Activated CD8-positive, alpha-beta memory T cell treated with anti-CD3 and anti-CD28 coated beads, Interleukin-2, amount 50 U/mL, for 4 hours (primary cell): ENCODE measurements around the gene WSB1.
"Not testable (repeated sequence)": the region's sequence is repeated elsewhere in the genome, so short reads cannot be mapped to it uniquely, and the experiment has no call there.

Source experiments
- DNase-seq: peaks from one replicate; pipeline ENCODE4 v3.0.0-alpha.2; 2020

WSB1 gene

DNA sequence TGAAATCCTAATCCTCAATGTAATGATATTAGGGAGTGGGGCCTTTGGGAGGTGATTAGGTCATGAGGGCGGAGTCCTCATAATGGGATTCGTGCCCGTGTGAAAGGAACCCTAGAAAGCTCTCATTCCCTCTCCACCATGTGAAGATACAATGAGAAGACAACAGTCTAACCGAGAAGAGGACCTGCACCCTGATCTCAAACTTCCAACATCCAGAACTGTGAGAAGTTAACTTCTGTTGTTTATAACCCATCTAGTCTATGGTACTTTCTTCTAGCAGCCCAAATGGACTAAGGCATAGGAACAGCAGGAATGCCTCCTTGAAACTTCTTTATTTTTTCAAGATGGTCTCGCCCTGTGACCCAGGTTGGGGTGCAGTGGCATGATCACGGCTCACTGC, 24.7 kb downstream of the WSB1 start:
- no peak for DNase-seq

DNA sequence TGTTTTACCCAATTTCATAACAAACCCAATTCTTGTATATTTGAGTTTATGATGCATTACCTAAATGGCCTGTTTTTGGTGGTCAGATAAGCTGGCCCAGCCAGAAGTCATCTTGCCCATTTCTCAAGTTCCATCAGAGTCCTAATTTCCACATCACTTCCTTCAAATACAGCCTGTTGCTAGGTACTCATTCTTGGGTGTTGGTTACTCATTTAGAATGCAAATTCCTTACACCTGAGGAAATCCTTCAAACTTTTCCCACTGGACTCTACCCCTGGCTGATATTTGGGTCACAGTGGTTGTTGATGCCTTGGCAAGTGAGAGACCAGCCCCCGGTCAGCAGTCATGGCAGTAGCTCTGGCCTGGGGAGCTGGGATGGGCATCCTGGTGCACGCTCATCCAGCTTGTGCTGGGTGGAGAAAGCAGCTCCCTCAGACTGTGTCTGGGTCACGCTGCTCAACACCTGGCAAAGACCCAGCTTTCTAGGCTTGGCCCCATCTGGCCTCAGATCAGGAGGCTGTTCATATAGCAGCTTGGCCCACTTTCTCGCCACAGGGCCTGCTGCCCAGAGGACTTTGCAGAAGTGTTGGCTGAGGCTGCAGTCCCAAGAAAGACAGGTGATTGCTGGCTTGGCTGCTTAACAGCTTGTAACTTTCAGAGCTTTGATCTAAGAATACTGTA, 25.8 kb downstream of the WSB1 start:
- DNase-seq: no peak

DNA sequence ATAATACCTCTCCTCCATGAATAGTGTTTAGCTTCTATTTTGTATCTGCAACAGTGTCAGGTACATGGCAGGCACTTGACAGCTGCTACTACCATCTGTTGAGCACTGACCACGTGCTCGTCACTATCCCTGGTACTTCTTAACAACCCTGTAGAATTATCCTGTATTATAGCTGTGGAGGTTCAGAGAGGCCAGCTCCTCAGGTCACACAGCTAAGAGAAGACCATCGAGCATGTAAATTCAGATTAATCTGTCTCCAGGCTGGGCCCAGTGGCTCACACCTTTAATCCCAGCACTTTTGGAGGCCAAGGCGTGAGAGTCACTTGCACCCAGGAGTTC, 26.3 kb downstream of the WSB1 start:
- DNase-seq: no peak

DNA sequence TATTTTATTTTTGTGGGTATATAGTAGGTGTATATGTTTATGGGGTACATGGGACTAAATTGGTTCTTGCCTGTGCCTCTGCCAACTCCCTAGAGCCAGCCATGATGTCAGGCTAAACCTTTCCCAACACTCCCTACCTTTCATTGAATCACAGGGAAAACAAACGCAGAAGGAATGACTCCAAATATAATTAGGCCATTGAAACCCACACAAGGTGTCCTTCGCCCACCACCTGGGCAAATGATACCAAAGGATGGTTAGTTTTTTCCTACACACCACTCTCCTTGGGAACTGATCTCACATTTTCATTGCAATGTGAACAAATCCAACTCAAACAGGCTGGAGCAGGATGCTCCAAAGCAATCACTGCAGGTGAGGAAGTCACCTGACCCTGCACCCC, 27.5 kb downstream of the WSB1 start:
- DNase-seq: no peak

DNA sequence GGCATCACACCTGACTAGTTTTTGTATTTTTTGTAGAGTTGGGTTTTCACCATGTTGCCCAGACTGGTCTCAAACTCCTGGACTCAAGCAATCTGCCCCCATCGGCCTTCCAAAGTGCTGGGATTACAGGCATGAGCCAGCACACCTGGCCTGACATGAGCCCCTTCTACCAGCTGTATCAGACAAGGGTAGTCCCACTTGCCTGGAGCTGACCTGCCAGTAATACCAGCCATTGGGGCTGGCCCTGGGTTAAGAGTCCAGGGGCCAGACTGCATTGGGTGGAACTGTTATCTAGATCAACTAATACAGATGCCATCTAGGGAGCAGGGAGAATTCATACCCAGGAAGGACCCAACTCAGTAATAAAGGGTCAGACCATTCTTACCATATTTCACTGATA, 28.1 kb downstream of the WSB1 start:
- no peak for DNase-seq

DNA sequence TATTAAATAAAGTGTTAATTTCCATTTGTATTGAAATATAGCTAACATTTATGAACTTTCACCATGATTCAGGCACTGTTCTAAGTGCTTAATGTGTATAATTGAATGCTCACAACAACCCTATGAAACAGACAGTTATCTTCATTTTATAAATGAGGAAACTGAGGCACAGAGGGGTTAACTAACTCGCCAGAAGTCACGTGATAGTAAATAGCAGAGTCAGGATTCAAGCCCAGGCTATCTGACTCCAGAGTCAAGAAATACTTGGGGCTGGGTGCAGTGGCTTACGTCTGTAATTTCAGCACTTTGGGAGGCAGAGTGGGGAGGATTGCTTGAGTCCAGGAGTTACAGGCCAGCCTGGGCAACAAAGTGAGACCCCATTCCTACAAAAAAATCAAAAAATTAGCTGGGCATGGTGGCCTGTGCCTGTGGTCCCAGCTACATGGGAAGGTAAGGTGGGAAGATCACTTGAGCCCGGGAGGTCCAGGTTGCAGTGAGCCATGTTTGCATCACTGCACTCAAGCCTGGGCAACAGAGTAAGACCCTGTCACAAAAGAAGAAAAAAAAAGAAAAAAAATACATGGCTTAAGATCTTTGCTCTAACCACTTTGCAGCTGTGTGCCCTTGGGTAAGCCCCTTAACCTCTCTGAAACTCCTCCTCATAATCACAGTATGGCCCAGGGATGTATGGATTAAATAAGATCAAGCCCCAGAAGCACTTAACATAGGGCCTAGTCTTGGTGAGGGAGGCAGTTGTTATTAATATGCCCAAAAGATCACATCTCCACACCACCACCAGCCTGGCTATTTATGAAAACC, 29.0 kb downstream of the WSB1 start:
- no peak for DNase-seq

DNA sequence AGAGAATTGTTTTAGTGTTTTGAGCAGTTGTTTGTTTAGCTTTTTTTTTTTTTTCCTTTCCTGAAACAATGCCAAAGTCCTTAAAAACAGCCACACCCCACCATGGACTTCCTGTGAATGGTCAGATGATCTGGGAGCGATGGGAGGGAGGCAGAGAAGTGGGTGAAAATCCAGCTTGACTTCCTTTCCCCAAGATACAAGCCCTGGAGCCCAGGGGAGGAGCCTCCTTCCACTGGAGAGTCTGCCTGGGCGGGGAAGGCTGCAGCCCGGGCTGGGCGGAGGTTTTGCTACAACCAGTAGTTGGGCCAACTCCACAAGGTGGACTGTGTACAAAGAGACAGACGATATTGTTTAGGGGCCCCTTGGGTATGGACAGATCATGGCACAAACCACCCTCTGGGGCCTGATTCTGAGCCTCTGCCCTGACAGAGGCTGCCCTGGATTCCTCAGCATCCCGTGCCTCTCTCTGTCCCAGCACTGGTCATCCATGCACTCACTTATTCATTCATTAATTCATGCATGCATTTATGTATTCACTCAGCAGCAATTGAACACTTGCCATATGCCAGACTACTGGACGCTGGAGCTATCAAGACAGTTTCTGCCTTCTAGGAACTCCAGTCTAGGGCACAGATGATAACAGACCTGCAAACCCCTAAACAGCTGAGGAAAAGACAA, 29.8 kb downstream of the WSB1 start:
- no peak for DNase-seq

DNA sequence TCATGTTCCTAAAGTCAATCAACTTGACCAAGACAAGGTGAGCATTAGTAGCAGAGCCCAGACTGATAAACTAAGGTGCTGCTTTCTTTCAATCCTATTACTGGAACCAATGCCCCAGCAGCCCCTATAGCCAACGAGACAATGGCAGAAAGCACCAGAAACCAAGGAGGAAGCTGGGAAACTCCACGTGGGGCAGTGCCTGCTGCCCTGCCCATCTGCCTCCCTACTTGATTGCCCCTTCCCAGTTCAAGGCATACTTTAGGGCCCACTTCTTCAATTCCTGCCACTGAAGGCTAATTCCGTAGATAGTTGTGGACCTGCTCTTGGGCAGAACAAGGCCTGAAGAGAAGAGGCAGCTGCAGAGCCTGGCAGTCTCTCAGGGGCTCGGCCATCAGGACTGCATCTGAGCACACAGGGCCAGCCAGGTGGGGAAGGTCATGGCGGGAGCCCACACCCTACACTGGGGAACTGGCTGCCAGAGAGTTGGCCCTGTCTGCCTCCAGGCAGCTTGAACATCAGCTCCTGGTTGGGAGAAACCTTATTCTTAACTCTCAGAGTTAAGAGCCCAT, 30.9 kb downstream of the WSB1 start:
- DNase-seq: no peak

DNA sequence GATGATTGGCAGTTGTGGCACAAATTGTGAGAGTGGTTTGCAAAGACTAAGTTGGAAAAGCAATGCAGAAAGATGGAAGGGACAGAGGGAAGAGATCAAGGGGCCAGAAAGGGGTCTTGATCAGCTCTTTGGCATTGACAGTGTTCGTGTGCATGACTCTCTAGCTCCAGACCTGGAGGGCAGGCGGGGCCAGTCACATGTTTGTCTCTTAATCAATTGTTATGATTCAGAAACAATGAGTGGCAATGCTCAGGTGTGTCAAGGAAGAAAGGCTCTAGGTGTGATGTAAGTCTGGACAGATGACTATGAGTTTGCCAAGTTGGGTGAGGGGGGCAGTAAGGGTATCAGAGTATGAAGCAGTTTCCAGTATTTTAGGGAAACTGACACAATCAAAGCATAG, 32.1 kb downstream of the WSB1 start:
- no peak for DNase-seq

DNA sequence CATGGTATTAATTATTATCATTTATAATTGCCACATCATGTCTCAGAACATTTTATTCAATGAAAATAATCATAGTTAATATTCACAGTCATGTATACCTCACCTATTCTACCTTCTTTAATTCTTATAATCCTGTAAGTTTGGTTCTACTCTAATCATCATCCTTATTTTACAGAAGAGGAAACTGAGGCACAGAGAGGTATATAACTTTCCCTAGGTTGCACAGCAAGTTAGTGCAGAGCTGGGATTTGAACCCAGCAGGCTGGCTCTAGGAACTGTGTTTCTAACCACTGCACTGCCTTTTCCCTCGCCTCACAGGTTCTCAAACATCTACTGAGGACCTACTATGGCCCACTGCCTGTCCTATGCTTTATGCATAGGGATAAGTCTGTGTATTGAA, 32.7 kb downstream of the WSB1 start:
- DNase-seq: no peak

DNA sequence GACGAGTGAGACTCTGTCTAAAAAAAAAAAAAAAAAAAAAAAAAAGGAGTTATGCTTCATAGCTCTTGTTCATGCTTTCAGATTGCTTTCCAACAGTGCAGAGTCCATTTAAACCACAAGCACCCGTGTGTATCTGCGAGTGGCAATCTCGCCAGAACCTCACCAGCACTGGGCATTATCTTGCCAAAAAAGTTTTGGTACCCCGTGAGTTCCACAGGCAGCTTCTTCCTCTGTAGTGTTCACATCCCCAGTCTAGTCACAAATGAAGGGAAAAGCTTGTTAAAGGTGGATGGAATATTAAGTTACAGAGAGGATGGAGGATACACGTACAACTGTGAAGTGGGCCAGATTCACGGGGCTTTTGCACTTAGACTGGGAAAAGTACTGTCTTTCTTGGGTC, 33.5 kb downstream of the WSB1 start:
- DNase-seq: no peak

DNA sequence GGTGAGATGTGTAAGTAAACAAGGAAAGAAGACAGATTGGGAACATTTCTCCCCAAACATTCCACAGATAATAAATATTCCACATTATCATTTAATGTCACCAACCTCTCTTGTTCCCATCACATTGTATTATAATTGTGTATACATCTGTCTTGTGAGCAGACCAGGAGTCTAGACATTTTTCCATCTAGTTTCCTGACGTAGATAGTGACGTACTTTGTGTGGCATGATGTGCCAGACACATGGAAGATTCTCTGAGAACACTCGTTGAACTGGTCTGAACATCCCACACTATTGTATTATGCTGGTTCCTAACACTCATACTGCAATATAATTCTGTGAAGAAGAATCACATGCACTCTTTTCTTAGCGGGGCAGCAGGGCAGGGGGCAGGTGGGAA, 34.0 kb downstream of the WSB1 start:
- no peak for DNase-seq

DNA sequence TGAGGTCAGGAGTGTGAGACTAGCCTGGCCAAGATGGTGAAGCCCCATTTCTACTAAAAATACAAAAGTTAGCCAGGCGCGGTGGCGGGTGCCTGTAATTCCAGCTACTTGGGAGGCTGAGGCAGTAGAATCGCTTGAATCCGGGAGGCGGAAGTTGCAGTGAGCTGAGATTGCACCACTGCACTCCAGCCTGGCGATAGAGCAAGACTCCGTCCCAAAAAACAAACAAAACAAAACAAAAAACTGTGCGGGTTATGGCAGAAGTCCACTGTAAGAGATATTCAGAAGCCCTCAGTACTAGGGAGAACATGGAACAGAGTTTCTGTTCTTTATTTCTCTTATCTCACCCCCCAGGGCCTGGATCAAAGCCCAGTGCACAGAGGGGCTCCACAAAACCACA, 34.8 kb downstream of the WSB1 start:
- not testable (repeated sequence) for DNase-seq

DNA sequence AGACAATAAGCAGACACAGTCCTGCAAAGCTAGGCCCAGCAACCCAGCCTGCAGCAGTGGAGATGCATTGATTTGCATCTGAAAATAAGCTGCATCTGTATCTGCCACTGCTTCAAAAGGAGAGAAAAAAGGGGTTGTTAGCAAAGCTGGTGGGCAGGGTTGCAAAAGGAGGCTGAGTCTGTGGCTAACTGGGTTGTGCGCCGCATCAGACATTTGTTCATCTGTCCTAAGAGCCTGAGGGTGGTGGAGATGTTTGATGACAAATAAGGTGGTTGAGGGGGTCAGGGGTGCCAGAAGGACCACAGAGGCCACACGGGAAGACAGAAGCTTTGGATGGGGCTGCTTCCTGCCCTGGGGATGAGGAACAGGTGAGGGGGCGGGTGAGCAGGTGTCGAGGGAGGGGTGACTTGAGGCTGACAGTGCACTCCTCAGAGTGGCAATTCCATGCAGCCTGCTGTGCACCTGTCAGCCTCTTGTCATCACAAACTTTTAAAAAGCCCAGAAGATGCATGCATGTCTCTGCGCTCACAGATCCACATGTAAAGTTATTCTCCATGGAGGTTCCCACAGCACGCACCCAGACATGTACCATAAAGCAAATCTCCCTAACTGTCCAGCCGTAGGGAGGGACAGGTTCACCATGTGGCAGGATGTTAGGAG, 35.4 kb downstream of the WSB1 start:
- no peak for DNase-seq

DNA sequence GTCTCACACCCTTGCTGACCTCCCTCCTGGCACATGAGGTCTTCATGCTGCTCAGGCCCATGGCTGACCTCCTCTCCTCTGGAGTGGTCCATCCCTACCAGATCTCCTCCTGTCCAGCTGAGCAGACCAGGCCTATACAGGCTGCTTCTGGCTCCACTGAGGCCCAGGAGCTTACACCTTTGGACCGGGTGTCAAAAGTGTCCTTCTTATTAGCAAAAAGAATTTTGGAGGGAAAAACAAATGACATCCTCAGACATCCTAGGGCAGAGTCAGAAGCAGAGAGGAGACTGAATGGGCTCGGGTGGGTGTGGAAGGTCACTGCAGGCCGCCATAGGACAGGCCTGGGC, 38.1 kb downstream of the WSB1 start:
- no peak for DNase-seq

DNA sequence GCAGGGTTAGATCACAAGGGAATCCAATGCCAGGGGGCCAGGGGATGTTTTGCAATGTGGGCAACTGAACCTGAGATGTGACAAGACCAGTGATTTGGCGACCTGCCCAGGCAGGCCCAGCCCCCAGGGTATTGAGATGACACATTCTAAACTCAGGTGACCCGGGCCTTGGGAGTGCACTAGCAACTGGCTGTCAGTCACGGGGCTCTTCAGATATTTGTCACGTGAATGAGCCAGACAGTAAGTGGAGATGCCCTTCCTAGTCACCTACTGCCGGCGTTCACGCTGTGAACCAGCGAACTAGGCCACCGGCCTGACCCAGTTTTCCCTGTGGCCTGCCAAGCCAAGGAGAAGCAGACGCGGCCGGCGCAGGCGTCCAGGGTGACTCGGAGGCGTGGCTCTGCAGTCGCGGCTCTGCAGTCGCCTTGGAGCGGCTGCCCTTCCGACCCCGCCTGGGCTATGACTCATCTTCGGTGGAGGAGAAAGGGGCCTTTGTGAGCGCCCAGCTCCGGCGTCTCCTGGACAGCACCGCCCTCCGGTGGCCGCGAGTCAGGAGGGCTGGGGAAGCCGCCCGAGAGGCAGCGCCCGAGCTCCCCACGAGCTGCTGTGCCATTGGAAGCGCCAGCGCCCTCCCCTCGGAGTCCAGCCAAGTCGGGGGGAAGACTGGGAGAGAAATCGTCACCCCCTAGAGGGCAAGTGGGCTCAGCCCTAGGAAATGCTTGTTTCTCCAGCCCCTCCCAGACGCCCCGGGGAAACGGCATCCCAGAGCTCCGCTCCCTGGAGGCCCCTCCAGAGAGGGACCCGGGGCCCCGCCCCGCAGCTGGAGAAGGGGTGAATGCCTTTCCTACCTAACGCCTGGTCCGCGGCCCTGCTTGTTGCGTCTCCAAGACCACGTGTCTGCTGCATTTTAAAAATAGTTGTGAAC, 38.8 kb downstream of the WSB1 start:
- DNase-seq: peak; percentile 89

DNA sequence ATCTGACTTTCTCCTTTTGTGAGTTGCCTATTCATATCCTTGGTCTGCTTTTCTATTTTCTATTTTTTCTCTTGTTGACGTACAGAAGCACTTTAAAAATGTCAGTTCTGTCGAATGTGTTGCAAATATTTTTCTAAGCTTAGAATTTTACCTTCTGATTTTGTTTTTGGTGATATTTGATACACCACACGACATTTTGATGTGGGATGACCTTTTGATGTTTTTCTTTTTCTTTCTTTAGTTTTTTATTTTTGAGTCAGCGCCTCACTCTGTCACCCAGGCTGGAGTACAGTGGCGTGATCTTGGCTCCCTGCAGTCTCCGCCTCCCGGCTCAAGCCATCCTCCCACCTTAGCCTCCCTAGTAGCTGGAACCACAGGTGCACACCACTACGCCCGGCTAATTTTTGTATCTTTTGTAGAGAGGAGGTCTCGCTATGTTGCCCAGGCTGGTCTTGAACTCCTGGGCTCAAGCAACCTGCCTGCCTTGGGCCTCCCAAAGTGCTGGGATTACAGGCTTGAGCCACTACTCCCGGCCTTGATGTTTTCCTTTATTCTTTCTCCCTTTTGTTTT, 39.6 kb downstream of the WSB1 start:
- DNase-seq: peak; percentile 46

DNA sequence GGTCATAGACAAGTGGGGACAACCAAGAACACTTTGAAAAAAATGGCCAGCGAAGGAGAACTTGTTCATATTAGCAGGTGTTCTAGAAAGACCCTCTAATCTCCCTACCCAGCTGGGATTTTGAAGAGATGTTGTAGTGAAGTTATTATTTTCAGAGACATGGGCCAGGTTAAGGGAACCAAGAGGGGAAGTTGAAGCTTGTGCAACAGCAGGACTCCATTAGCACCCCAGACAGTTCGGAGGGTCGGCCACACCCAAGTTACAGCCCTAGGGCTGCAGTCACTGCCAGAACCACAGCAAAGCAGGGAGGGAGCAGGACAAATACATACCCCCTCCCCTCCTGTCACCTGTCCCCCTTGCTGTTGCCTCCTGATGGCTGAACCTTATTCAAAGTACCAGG, 42.3 kb downstream of the WSB1 start:
- no peak for DNase-seq

DNA sequence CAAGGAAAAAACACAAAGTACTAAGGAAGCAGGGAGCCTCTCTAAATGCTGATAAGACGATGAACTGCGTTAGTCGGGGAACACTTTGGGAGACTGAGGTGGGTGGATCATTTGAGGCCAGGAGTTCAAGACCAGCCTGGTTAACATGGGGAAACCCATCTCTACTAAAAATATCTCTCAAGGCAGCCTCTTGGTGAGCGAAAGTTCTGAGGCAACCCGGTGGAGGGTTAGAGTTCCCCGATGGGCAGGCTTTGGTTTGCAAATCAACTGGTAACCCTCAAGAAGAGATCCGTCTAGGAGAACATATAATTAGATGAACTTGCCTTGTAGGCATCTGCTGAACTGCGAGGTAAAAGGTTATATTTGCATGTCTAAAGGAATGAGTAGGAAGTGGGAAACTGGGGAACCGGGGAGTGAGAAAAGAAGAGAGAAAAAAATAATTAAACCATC, 44.6 kb downstream of the WSB1 start:
- DNase-seq: no peak

DNA sequence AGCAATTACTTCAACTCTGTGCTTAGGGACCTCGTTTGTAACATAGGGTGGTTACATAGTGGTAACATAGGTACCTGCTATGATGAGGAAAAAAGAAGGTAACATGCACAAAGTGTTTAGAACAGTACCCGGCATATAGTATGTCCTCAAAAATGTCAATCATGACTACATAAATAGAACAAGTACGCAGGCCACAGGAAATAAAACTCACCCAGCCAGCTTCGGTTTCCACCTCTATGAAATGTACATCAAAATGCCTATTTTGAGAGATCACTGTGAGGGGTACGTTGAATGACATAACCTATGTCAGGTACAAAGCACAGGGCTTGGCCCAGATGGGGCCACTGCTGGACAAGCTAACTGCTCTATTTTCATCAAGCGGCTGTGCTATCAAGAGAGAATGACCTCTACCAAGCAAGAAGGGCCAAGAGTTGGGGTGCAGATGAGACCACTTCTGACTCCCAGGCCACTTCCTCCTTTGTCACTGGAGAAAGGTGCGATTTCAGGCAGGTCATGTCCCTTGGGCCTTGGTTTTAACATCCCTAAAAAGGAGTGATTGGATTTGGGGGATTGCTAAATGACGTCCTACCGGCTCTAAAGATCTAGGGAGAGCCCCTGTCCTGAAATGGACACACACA, 45.4 kb downstream of the WSB1 start:
- no peak for DNase-seq

DNA sequence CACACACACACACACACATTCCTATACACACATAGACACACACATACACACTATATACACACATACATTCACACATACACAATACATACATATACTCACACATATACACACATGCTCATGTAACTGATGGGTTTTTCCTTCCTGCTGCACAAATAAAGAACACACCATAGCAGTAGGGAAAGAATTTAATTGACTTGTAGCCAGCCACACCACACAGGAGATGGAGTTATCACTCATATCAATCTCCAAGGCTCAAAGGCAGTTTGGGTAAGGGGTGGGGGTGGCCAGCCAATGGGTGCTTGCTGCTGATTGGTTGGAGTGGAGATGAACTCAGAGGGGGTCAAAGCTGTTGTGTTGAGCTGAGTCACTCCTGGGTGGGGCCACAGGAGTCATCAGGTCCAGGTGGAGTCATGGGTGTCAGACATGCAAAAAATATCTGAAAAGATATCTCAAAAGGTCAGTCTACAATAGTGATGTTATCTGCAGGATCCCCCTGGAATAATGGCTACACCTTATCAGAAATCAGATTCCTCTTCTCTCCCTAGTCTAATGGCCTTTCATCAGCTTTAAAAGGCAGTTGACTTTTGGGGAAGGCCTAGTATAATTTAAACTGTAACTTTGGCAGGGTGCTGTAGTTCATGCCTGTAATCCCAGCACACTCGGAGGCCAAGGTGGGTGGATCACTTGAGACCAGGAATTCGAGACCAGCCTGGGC, 46.1 kb downstream of the WSB1 start:
- DNase-seq: peak; percentile 55
